ENCODE data around the gene KRT6B.
"Not testable (repeated sequence)": the region's sequence is repeated elsewhere in the genome, so short reads cannot be mapped to it uniquely, and the experiment has no call there.

The KRT6B gene

GRCh38 chr12:52496054-52496453 is 44.1 kb upstream of the KRT6B start:
- no peak for DNase-seq (ENCODE audit: low read depth)
- H3K4me3 ChIP-seq (ENCODE audit: low read depth, low read length), result no peak overlapping the region
- no peak for TF ChIP-seq CTCF (conservative IDR thresholded peaks at IDR 0.05; ENCODE audit: low read depth, low read length)

- peak; percentile 64 for DNase-seq (ENCODE audit: low read depth)
- no peak for TF ChIP-seq CTCF (conservative IDR thresholded peaks at IDR 0.05; ENCODE audit: low read depth, low read length)
- no peak overlapping the region for H3K4me3 ChIP-seq (ENCODE audit: low read depth, low read length)
These were observed 43.4 kb upstream of the KRT6B start for GRCh38 chr12:52495389-52495788.

- TF ChIP-seq CTCF (conservative IDR thresholded peaks at IDR 0.05; ENCODE audit: low read depth, low read length), result no peak
- peak; percentile 78 for DNase-seq (ENCODE audit: low read depth)
These were observed 42.6 kb upstream of the KRT6B start for GRCh38 chr12:52494518-52494917.

GRCh38 chr12:52494100-52494499 is 42.2 kb upstream of the KRT6B start:
- TF ChIP-seq CTCF (conservative IDR thresholded peaks at IDR 0.05; ENCODE audit: low read depth, low read length), result no peak
- H3K4me3 ChIP-seq (ENCODE audit: low read depth, low read length), result no peak overlapping the region
- DNase-seq (ENCODE audit: low read depth), result no peak

More at GRCh38 chr12:52494518-52494917, 42.6 kb upstream of the KRT6B start:
- no peak overlapping the region for H3K4me3 ChIP-seq (ENCODE audit: low read depth, low read length)

GRCh38 chr12:52493172-52493571 is 41.2 kb upstream of the KRT6B start, which contains the start of gene KRT6A:
TSS of gene KRT6A (minus strand) at chr12:52493257. CDS start at chr12:52493188, 69 bp downstream.
- H3K4me3 ChIP-seq (ENCODE audit: low read depth, low read length), result no peak within 1 kb of the TSS
- no peak for DNase-seq (ENCODE audit: low read depth)
- TF ChIP-seq CTCF (conservative IDR thresholded peaks at IDR 0.05; ENCODE audit: low read depth, low read length), result no peak

- not testable (repeated sequence) for H3K4me3 ChIP-seq (ENCODE audit: low read depth, low read length); DNase-seq (ENCODE audit: low read depth)
These were observed 40.5 kb upstream of the KRT6B start for GRCh38 chr12:52492405-52492804.

- not testable (repeated sequence) for DNase-seq (ENCODE audit: low read depth); H3K4me3 ChIP-seq (ENCODE audit: low read depth, low read length)
These were observed 39.5 kb upstream of the KRT6B start for GRCh38 chr12:52491495-52491894.

GRCh38 chr12:52488736-52489135 is 36.8 kb upstream of the KRT6B start:
- no peak for TF ChIP-seq CTCF (conservative IDR thresholded peaks at IDR 0.05; ENCODE audit: low read depth, low read length)
- DNase-seq (ENCODE audit: low read depth), result no peak
- no peak overlapping the region for H3K4me3 ChIP-seq (ENCODE audit: low read depth, low read length)

- not testable (repeated sequence) for H3K4me3 ChIP-seq (ENCODE audit: low read depth, low read length); DNase-seq (ENCODE audit: low read depth)
These were observed 35.9 kb upstream of the KRT6B start for GRCh38 chr12:52487744-52488443.
